ENCODE results near the gene TIAM1.

- no peak for TF ChIP-seq CTCF (conservative IDR thresholded peaks at IDR 0.05)
- no peak for TF ChIP-seq EZH2 (IDR thresholded peaks at IDR 0.05; ENCODE audit: low read depth)
Measured at GRCh38 chr21:31329456-31330143, 14.5 kb downstream of the TIAM1 start.

Data from PC-9 (cell line).